ENCODE measurements around the gene HSPA1B. TPM values are rescaled to one million over a fixed set of nuclear protein-coding genes. Genes with fewer than 3 reads are reported as not detected.

HSPA1B gene
- total RNA-seq, 1 experiment from 2014 or later, result 214 TPM

DNA sequence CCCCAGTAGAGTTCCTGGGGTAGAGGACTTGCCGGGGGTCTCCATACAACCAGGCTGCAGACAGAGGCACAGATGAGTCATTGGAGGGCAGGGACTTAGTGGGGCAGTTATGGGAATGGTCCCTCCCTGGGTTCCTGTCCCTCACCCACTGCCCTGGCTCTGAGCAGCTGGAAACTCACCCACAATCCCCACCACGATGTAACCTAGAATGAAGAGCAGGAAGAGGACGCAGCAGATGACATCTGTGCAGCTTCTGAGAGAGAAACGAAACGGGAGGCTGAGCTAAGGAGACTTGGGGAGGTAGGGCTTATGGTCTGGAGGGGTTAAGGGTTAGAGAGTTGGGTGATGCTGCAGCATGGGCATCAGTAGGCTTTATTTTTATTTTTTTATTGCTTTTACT, 48.3 kb downstream of the HSPA1B start:
- ChIA-PET RAD21 (ENCODE audit: low non-redundant PET in 1 of 2, low total read pairs in 2 of 2, uncharacterized antibody in 2 of 2, unreplicated experiment in 2 of 2) (no interaction called here), POLR2A (interaction anchor here (1.9 kb wide), 1 partner anchor 13 kb away, joined by 4 read pairs; the partner anchor contains the start of gene NEU1), CTCF (no interaction called here)
- Histone ChIP-seq H3K4me1 (ENCODE audit: control insufficient read depth in 1 of 2, insufficient read depth in 2 of 2, low read length in 2 of 2) (peaks cover 5 to 6% of the 10 kb centered on the region in 2 experiments; a peak in 3 of 4 replicates), H3K36me3 (ENCODE audit: control insufficient read depth in 1 of 2, insufficient read depth in 2 of 2, low read length in 2 of 2) (peaks cover 2 to 13% of the 10 kb centered on the region in 2 experiments; a peak in 3 of 4 replicates), H3K9ac (ENCODE audit: low read length) (no peak overlapping the region), H3K27me3 (ENCODE audit: insufficient read depth, low read length) (no peaks in the 10 kb centered on the region), H4K20me1 (ENCODE audit: insufficient read depth) (no peaks in the 10 kb centered on the region), H3K4me3 (replicated peaks in 1 of 2; ENCODE audit: low read depth in 1 of 2, low read length in 2 of 2) (no peak overlapping the region), H3K79me2 (ENCODE audit: insufficient read depth, low read length) (no peaks in the 10 kb centered on the region), H3K9me3 (ENCODE audit: control insufficient read depth in 1 of 2, insufficient read depth in 1 of 2, low read depth in 1 of 2, low read length in 2 of 2) (no peaks in the 10 kb centered on the region), H3K9me2 (ENCODE audit: insufficient read depth) (no peaks in the 10 kb centered on the region), H2AFZ (ENCODE audit: low read depth, low read length, poor library complexity, severe bottlenecking) (no peak overlapping the region), H3K4me2 (ENCODE audit: low read length) (no peak overlapping the region), H3K27ac (ENCODE audit: low read depth, low read length) (no peak overlapping the region)
- intact Hi-C loops (cut with micrococcal nuclease), result no loop called here
- ATAC-seq (no peak), DNase-seq (ENCODE audit: low read depth, low spot score) (no peak)
- TF ChIP-seq SP1 (IDR thresholded peaks at IDR 0.05; ENCODE audit: low read depth), result no peak
- no peak for TF ChIP-seq JUND (IDR thresholded peaks at IDR 0.05)
- TF ChIP-seq ZNF274 (IDR thresholded peaks at IDR 0.05; ENCODE audit: low read depth, low read length), result no peak
- BruUV-seq (replicated peaks), result no TSS peak

DNA sequence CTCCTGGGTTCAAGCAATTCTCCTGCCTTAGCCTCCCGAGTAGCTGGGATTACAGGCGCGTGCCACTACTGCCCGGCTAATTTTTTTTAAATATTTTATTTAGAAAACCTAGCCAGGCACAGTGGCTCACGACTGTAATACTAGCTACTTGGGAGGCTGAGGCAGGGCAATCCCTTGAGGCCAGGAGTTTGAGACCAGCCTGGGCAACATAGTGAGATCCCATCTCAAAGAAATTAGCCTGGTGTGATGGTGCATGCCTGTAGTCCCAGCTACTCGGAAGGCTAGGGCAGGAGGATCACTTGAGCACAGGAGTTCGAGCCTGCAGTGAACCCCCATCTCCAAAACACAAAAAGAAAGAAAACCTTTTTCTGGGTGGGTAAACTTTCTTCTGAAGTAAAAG, 48.8 kb downstream of the HSPA1B start:
- Histone ChIP-seq H3K36me3 (ENCODE audit: control insufficient read depth in 1 of 2, insufficient read depth in 2 of 2, low read length in 2 of 2) (peaks cover 7 to 18% of the 10 kb centered on the region in 2 experiments), H3K4me2 (ENCODE audit: low read length) (no peak overlapping the region), H3K9ac (ENCODE audit: low read length) (no peak overlapping the region), H3K27me3 (ENCODE audit: insufficient read depth, low read length) (no peaks in the 10 kb centered on the region), H3K4me1 (ENCODE audit: control insufficient read depth in 1 of 2, insufficient read depth in 2 of 2, low read length in 2 of 2) (peaks cover under 1% of the 10 kb centered on the region in 2 experiments; a peak in 3 of 4 replicates), H4K20me1 (ENCODE audit: insufficient read depth) (no peaks in the 10 kb centered on the region), H2AFZ (ENCODE audit: low read depth, low read length, poor library complexity, severe bottlenecking) (no peak overlapping the region), H3K79me2 (ENCODE audit: insufficient read depth, low read length) (no peaks in the 10 kb centered on the region), H3K9me3 (ENCODE audit: control insufficient read depth in 1 of 2, insufficient read depth in 1 of 2, low read depth in 1 of 2, low read length in 2 of 2) (no peaks in the 10 kb centered on the region), H3K27ac (ENCODE audit: low read depth, low read length) (no peak overlapping the region), H3K9me2 (ENCODE audit: insufficient read depth) (no peaks in the 10 kb centered on the region), H3K4me3 (replicated peaks in 1 of 2; ENCODE audit: low read depth in 1 of 2, low read length in 2 of 2) (no peak overlapping the region)
- BruUV-seq (replicated peaks), result no TSS peak
- intact Hi-C loops (cut with micrococcal nuclease), result no loop called here
- RAD21 ChIA-PET (ENCODE audit: low non-redundant PET in 1 of 2, low total read pairs in 2 of 2, uncharacterized antibody in 2 of 2, unreplicated experiment in 2 of 2), result no interaction called here
- ATAC-seq (no peak), DNase-seq (ENCODE audit: low read depth, low spot score) (no peak)
- no peak for TF ChIP-seq EZH2 (IDR thresholded peaks at IDR 0.05)
- TF ChIP-seq ELF1 (IDR thresholded peaks at IDR 0.05; ENCODE audit: borderline replicate concordance, low read depth), result no peak
- TF ChIP-seq ZBTB33 (IDR thresholded peaks at IDR 0.05; ENCODE audit: extremely low read depth, insufficient replicate concordance, low read length), result no peak
- TF ChIP-seq, protein P1, sequence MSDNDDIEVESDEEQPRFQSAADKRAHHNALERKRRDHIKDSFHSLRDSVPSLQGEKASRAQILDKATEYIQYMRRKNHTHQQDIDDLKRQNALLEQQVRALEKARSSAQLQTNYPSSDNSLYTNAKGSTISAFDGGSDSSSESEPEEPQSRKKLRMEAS (IDR thresholded peaks at IDR 0.05), result no peak
- TF ChIP-seq REST (IDR thresholded peaks at IDR 0.05; ENCODE audit: low read depth), result no peak
- no peak for TF ChIP-seq SIN3A (IDR thresholded peaks at IDR 0.05; ENCODE audit: low read depth)
- no peak for TF ChIP-seq TCF7L2 (IDR thresholded peaks at IDR 0.05; ENCODE audit: borderline replicate concordance, extremely low read depth, insufficient read depth, insufficient read length)
- TF ChIP-seq ZNF274 (IDR thresholded peaks at IDR 0.05; ENCODE audit: low read depth, low read length), result no peak
- TF ChIP-seq SP1 (IDR thresholded peaks at IDR 0.05; ENCODE audit: low read depth), result no peak
- TF ChIP-seq ZFX (IDR thresholded peaks at IDR 0.05), result no peak
- no peak for TF ChIP-seq EGR1 (IDR thresholded peaks at IDR 0.05; ENCODE audit: low read depth)
- no peak for TF ChIP-seq CEBPB (IDR thresholded peaks at IDR 0.05; ENCODE audit: low read depth)
- no peak for TF ChIP-seq POLR2A (IDR thresholded peaks at IDR 0.05; ENCODE audit: borderline replicate concordance, extremely low read depth, insufficient read depth, insufficient read length)
- no peak for TF ChIP-seq POLR2AphosphoS5 (IDR thresholded peaks at IDR 0.05; ENCODE audit: low read depth, low read length)
- TF ChIP-seq YY1 (IDR thresholded peaks at IDR 0.05; ENCODE audit: extremely low read depth, insufficient replicate concordance, low read depth, low read length), result no peak
- TF ChIP-seq SRF (IDR thresholded peaks at IDR 0.05; ENCODE audit: low read depth), result no peak
- CTCF ChIA-PET, result no interaction called here
- POLR2A ChIA-PET, result interaction anchor here (1.9 kb wide), 1 partner anchor 14 kb away, joined by 4 read pairs; the partner anchor contains the start of gene NEU1
